OCI-LY3 (cell line): ENCODE results near the gene PANK4.

ENCODE experiments used
- H2AFZ ChIP-seq: fragments of 200-600, 300-600 bp; shearing (Covaris generic); 2 replicates; pipeline ENCODE4 v1.6.0; 2014; ENCODE audit warnings: antibody characterized with exemption, low read depth, low read length
- H3K27ac ChIP-seq: fragments of 200-600, 300-600 bp; sonication (generic); 2 replicates; pipeline ENCODE4 v1.5.1; 2014; ENCODE audit warnings: mild to moderate bottlenecking, low read length, moderate library complexity, mixed read lengths
- H3K27me3 ChIP-seq: fragments of 200-600, 300-600 bp; sonication (generic); 2 replicates; pipeline ENCODE4 v1.6.1; 2014; ENCODE audit warnings: low read depth, low read length, mixed read lengths
- H3K36me3 ChIP-seq: fragments of 200-600, 300-600 bp; sonication (generic); replicated peaks from 2 replicates; pipeline ENCODE3; 2014; ENCODE audit warnings: low read depth, low read length, mixed read lengths
- H3K4me1 ChIP-seq: fragments of 300-600, 200-600 bp; sonication (generic); 2 replicates; pipeline ENCODE4 v1.6.1; 2014; ENCODE audit warnings: low read length, mixed read lengths
- H3K4me2 ChIP-seq: fragments of 200-600, 300-600 bp; sonication (generic); 2 replicates; pipeline ENCODE4 v1.6.1; 2014; ENCODE audit warnings: low read length, mixed read lengths
- H3K4me3 ChIP-seq: fragments of 300-600, 200-600 bp; sonication (generic); 2 replicates; pipeline ENCODE4 v1.5.1; 2014; ENCODE audit warnings: antibody characterized with exemption, mild to moderate bottlenecking, low read length, moderate library complexity
- H3K79me2 ChIP-seq: fragments of 300-600, 200-600 bp; shearing (Covaris generic); 2 replicates; pipeline ENCODE4 v1.6.1; 2014; ENCODE audit warnings: mild to moderate bottlenecking, low read length, mixed read lengths
- H3K9ac ChIP-seq: fragments of 300-600, 200-600 bp; shearing (Covaris generic); 2 replicates; pipeline ENCODE4 v1.6.0; 2014; ENCODE audit warnings: mild to moderate bottlenecking, low read length, moderate library complexity
- H3K9me3 ChIP-seq: fragments of 200-600, 300-600 bp; shearing (Covaris generic); 2 replicates; pipeline ENCODE4 v1.6.1; 2014; ENCODE audit warnings: low read length, mixed read lengths; ENCODE audit not compliant: insufficient read depth
- H4K20me1 ChIP-seq: fragments of 200-600, 300-600 bp; sonication (generic); 2 replicates; pipeline ENCODE4 v1.6.1; 2016; ENCODE audit warnings: low read length, mixed read lengths; ENCODE audit not compliant: insufficient read depth
- EZH2phosphoT487 ChIP-seq: fragments of 200-600 bp; shearing (Covaris generic); IDR thresholded peaks from 2 replicates; pipeline ENCODE4 v1.6.1; 2018; ENCODE audit warnings: antibody characterized with exemption, mixed run types, low read depth
- TF ChIP-seq, protein P1 (sequence below): fragments of 200-600, 300-600 bp; sonication (generic); IDR thresholded peaks from 2 replicates; pipeline ENCODE4 v1.5.1; 2014; ENCODE audit warnings: antibody characterized with exemption, low read length, low read depth

The PANK4 gene

DNA sequence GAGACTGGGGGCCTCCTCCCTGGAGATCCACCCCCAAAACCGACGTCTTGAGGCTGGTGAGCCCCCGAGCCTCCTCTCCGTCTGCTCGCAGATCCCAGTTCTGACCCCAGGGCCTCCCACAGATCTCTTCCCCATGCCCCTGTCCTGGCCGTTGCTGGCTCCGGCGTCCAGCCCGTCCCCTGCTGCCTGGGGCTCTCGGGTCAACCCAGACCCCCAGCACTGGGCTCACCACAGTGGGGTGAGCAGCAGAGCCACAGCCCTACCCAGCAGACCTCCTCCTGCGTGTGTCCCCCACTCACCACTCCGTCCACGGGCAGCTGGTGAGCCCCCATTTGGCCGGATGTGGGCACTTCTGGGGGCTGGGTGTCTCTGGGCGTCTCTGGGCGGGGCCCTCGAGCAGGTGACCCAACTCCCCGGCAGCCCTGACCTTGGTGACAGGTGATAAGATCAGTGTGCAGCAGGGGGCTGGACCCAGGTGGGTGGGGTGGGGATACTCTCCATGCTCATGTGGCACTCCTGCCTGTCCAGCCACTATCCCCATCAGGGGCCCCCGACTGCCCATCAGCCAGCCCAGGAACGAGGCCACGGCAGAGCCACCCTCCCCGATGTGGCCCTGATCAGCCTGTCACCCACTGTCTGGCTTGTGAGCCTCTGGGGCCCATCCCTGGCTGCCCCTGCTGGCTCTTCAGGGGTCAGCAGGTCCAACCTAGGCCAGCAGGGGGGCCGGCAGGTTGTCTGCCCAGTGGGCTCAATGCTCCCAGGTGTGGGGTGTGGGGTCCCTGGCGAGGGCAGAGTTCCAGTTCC, 30.5 kb upstream of the PANK4 start:
- no peak for TF ChIP-seq EZH2phosphoT487
- TF ChIP-seq, protein P1, sequence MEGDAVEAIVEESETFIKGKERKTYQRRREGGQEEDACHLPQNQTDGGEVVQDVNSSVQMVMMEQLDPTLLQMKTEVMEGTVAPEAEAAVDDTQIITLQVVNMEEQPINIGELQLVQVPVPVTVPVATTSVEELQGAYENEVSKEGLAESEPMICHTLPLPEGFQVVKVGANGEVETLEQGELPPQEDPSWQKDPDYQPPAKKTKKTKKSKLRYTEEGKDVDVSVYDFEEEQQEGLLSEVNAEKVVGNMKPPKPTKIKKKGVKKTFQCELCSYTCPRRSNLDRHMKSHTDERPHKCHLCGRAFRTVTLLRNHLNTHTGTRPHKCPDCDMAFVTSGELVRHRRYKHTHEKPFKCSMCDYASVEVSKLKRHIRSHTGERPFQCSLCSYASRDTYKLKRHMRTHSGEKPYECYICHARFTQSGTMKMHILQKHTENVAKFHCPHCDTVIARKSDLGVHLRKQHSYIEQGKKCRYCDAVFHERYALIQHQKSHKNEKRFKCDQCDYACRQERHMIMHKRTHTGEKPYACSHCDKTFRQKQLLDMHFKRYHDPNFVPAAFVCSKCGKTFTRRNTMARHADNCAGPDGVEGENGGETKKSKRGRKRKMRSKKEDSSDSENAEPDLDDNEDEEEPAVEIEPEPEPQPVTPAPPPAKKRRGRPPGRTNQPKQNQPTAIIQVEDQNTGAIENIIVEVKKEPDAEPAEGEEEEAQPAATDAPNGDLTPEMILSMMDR = no peak
- Histone ChIP-seq H3K27me3 (no peaks in the 10 kb centered on the region), H3K4me2 (peak overlapping the region; percentile 99), H3K9me3 (no peaks in the 10 kb centered on the region), H2AFZ (no peak overlapping the region; the same call in 1 of the 2 replicates), H3K27ac (peak overlapping the region; percentile 77), H3K36me3 (peaks cover 14% of the 10 kb centered on the region), H3K9ac (peak overlapping the region; percentile 99), H3K4me3 (peak overlapping the region; percentile 97), H4K20me1 (no peaks in the 10 kb centered on the region), H3K4me1 (peaks cover 33% of the 10 kb centered on the region), H3K79me2 (no peaks in the 10 kb centered on the region; the same call in 1 of the 2 replicates)

DNA sequence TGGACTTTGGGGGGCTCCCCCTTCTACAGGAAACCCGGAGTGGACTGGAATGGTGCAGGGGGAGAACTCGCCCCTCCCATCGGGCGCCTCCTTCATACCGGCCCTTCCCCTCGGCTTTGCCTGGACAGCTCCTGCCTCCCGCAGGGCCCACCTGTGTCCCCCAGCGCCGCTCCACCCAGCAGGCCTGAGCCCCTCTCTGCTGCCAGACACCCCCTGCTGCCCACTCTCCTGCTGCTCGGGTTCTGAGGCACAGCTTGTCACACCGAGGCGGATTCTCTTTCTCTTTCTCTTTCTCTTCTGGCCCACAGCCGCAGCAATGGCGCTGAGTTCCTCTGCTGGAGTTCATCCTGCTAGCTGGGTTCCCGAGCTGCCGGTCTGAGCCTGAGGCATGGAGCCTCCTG, 29.9 kb upstream of the PANK4 start, which contains the start of gene TNFRSF14:
TNFRSF14 (plus strand) TSS at position 95 of the 401 bp plus-strand sequence; CDS start at position 389, 294 bp downstream.
- H3K27ac ChIP-seq = peak within 1 kb of the TSS; percentile 77

DNA sequence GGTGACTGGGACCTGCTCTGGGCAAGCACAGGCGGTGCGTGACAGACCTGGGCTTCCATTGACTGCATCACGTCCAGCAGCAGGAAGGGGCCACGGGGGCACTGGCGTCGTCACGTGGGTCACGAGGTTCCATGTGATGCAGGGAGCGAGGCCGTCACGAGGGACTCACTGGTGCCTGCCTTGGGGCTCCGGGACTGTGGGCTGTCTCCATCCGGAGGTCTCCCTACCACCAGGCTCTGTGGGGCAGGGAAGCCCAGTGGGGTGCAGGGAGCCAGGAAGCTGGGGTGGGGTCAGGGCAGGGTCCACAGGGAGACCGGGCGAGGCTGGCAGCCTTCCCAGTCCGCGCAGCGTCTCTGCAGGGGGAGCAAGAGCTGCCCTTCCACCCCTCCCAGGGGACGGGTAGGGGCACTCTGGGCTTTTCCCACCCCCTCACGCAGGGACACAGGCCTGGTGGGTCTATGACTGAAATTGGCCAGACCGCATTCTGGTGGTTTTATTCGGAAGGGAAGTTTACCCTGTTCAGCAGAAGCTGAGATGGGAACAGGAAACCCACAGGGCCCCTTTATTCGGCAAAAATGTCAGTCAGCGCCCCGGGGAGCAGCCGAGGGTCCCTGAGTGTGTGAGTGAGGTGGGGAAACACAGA, 29.4 kb upstream of the PANK4 start:
- no peak for TF ChIP-seq EZH2phosphoT487
- TF ChIP-seq, protein P1 = no peak
- Histone ChIP-seq H2AFZ (no peak overlapping the region), H3K4me1 (peaks cover 39% of the 10 kb centered on the region), H3K4me2 (peak overlapping the region; percentile 99), H3K27me3 (no peaks in the 10 kb centered on the region), H3K27ac (peak overlapping the region; percentile 77), H3K79me2 (no peaks in the 10 kb centered on the region; the same call in 1 of the 2 replicates), H3K4me3 (peak overlapping the region; percentile 97), H3K9ac (peak overlapping the region; percentile 99), H4K20me1 (no peaks in the 10 kb centered on the region), H3K36me3 (peaks cover 14% of the 10 kb centered on the region), H3K9me3 (no peaks in the 10 kb centered on the region)

More for the DNA sequence above, 29.9 kb upstream of the PANK4 start, which contains the start of gene TNFRSF14:
- no peaks in the 10 kb centered on the region for H4K20me1 ChIP-seq
- H3K4me2 ChIP-seq = peak within 1 kb of the TSS; percentile 99
- H3K36me3 ChIP-seq = peaks cover 14% of the 10 kb centered on the region
- H3K9me3 ChIP-seq = no peaks in the 10 kb centered on the region
- H3K4me3 ChIP-seq = peak within 1 kb of the TSS; percentile 97
- no peaks in the 10 kb centered on the region; the same call in 1 of the 2 replicates for H3K79me2 ChIP-seq
- peaks cover 34% of the 10 kb centered on the region for H3K4me1 ChIP-seq
- peak within 1 kb of the TSS; percentile 99 for H3K9ac ChIP-seq
- no peak within 1 kb of the TSS; the same call in 1 of the 2 replicates for H2AFZ ChIP-seq
- H3K27me3 ChIP-seq = no peaks in the 10 kb centered on the region
- TF ChIP-seq EZH2phosphoT487 = no peak
- TF ChIP-seq, protein P1 = no peak
